NB4 (cell line): ENCODE results near the gene ZFP3.

Experiments used
- DNase-seq: peaks from one replicate; pipeline ENCODE4 v3.0.0; 2010; ENCODE audit warnings: low read depth
- H3K4me3 ChIP-seq: one replicate; pipeline ENCODE4 v1.5.1; 2011; ENCODE audit warnings: mild to moderate bottlenecking, low read depth, low read length, moderate library complexity
- CTCF ChIP-seq: IDR thresholded peaks from one replicate; pipeline ENCODE4 v1.5.1; 2012; ENCODE audit warnings: low read depth, low read length
- MAX ChIP-seq: IDR thresholded peaks from 2 replicates; pipeline ENCODE4 v1.6.1; 2011; ENCODE audit warnings: low read depth, low read length
- MYC ChIP-seq: IDR thresholded peaks from 2 replicates; pipeline ENCODE4 v1.6.1; 2011; ENCODE audit warnings: low read depth, low read length
- POLR2A ChIP-seq: IDR thresholded peaks from 2 replicates; pipeline ENCODE4 v1.6.1; 2011; ENCODE audit warnings: mild to moderate bottlenecking; ENCODE audit not compliant: insufficient read length; ENCODE audit errors: extremely low read depth

Gene ZFP3

GRCh38 chr17:5047446-5047845 is 30.8 kb upstream of the ZFP3 start:
- DNase-seq, result no peak
- H3K4me3 ChIP-seq, result no peak overlapping the region
- no peak for TF ChIP-seq POLR2A
- no peak for TF ChIP-seq MYC
- no peak for TF ChIP-seq CTCF
- TF ChIP-seq MAX, result no peak

- no peak for DNase-seq
- no peak for TF ChIP-seq POLR2A
- no peak for TF ChIP-seq MAX
- TF ChIP-seq CTCF, result no peak
- no peak for TF ChIP-seq MYC
- no peak overlapping the region for H3K4me3 ChIP-seq
These were observed 28.9 kb upstream of the ZFP3 start for GRCh38 chr17:5049314-5049841.

GRCh38 chr17:5050278-5050677 is 28.0 kb upstream of the ZFP3 start:
- TF ChIP-seq MAX, result no peak
- no peak for TF ChIP-seq POLR2A
- no peak for TF ChIP-seq CTCF
- TF ChIP-seq MYC, result no peak
- no peak overlapping the region for H3K4me3 ChIP-seq
- no peak for DNase-seq

- peak; percentile 11 for DNase-seq
- TF ChIP-seq POLR2A (no peak), MYC (no peak), CTCF (no peak), MAX (no peak)
- H3K4me3 ChIP-seq, result no peak overlapping the region
These were observed 22.7 kb upstream of the ZFP3 start for GRCh38 chr17:5055543-5055942.

GRCh38 chr17:5065227-5065744 is 13.0 kb upstream of the ZFP3 start:
- TF ChIP-seq MYC (no peak), MAX (no peak), CTCF (no peak), POLR2A (no peak)
- no peak overlapping the region for H3K4me3 ChIP-seq
- DNase-seq, result no peak

- H3K4me3 ChIP-seq, result no peak overlapping the region
- DNase-seq, result no peak
- TF ChIP-seq MAX (no peak), POLR2A (no peak), MYC (no peak), CTCF (no peak)
These were observed 10.0 kb upstream of the ZFP3 start for GRCh38 chr17:5068236-5068635.
